SK-N-SH treated with all-trans-retinoic acid at 6 μM for 48 hours (cell line): ENCODE measurements around the gene RNF213.

Source experiments
- ARNTL ChIP-seq: fragments of 450-650 bp; formaldehyde crosslinking; IDR thresholded peaks from 2 replicates; pipeline ENCODE4 v1.5.0; 2020; ENCODE audit warnings: low read depth, mild to moderate bottlenecking, moderate library complexity, borderline replicate concordance
- BACH2 ChIP-seq: fragments of 250-450 bp; sonication (Bioruptor Pico); IDR thresholded peaks from 2 replicates; pipeline ENCODE4 v1.9.0; 2021; ENCODE audit warnings: mild to moderate bottlenecking, borderline replicate concordance
- CREB5 ChIP-seq: fragments of 250-450 bp; sonication (Bioruptor Pico); IDR thresholded peaks from 2 replicates; pipeline ENCODE4 v1.5.1; 2020; ENCODE audit warnings: low read depth, mild to moderate bottlenecking, moderate library complexity
- OSR1 ChIP-seq: fragments of 250-450 bp; sonication (Bioruptor Pico); IDR thresholded peaks from 2 replicates; pipeline ENCODE4 v1.8.0; 2022; ENCODE audit warnings: moderate library complexity, mild to moderate bottlenecking, inconsistent platforms
- PATZ1 ChIP-seq: fragments of 250-450 bp; sonication (Bioruptor Pico); IDR thresholded peaks from 2 replicates; pipeline ENCODE4 v1.8.0; 2020; ENCODE audit warnings: mild to moderate bottlenecking, moderate library complexity, borderline replicate concordance
- POU6F1 ChIP-seq: fragments of 250-450 bp; sonication (Bioruptor Pico); IDR thresholded peaks from 2 replicates; pipeline ENCODE4 v1.8.0; 2021; ENCODE audit warnings: low read depth, mild to moderate bottlenecking, moderate library complexity, borderline replicate concordance
- PPARA ChIP-seq: fragments of 250-450 bp; sonication (Bioruptor Pico); IDR thresholded peaks from 2 replicates; pipeline ENCODE4 v1.5.0; 2020; ENCODE audit warnings: mild to moderate bottlenecking, borderline replicate concordance
- ZFP3 ChIP-seq: fragments of 250-450 bp; sonication (Bioruptor Pico); IDR thresholded peaks from 2 replicates; pipeline ENCODE4 v1.5.0; 2020; ENCODE audit warnings: mild to moderate bottlenecking, moderate library complexity
- ZNF8 ChIP-seq: fragments of 450-650 bp; formaldehyde crosslinking; IDR thresholded peaks from 2 replicates; pipeline ENCODE4 v1.5.0; 2020; ENCODE audit warnings: mild to moderate bottlenecking, moderate library complexity

GRCh38 chr17:80221351-80222105, 39.1 kb upstream of the RNF213 start:
- no peak for TF ChIP-seq POU6F1 (CRISPR knock-in tag)
- no peak for TF ChIP-seq PPARA (CRISPR knock-in tag)
- no peak for TF ChIP-seq PATZ1
- no peak for TF ChIP-seq OSR1 (CRISPR knock-in tag)
- TF ChIP-seq ZFP3 (CRISPR knock-in tag) = no peak
- TF ChIP-seq ARNTL (CRISPR knock-in tag) = no peak
- no peak for TF ChIP-seq ZNF8 (CRISPR knock-in tag)
- no peak for TF ChIP-seq BACH2 (CRISPR knock-in tag)
- no peak for TF ChIP-seq CREB5 (CRISPR knock-in tag)
